ENCODE measurements around the gene ZNF467. TPM values are rescaled to one million over a fixed set of nuclear protein-coding genes. Genes with fewer than 3 reads are reported as not detected.

ZNF467 gene
- total RNA-seq, 1 donor from 2014 or later: 1.4 TPM

- no peak overlapping the region for H3K27ac Mint-ChIP-seq (ENCODE audit: unreplicated experiment)
- peaks cover 6% of the 10 kb centered on the region for H3K27me3 Mint-ChIP-seq (ENCODE audit: unreplicated experiment)
- H3K9me3 Mint-ChIP-seq (ENCODE audit: unreplicated experiment): peaks cover 6% of the 10 kb centered on the region
- no peak for TF ChIP-seq CTCF (IDR thresholded peaks at IDR 0.05; ENCODE audit: partially characterized antibody, unreplicated experiment)
- no peak for DNase-seq
- no peak overlapping the region for H3K4me3 Mint-ChIP-seq (ENCODE audit: unreplicated experiment)
- no peaks in the 10 kb centered on the region for H3K36me3 Mint-ChIP-seq (ENCODE audit: unreplicated experiment)
- no peaks in the 10 kb centered on the region for H3K4me1 Mint-ChIP-seq (ENCODE audit: low read depth, unreplicated experiment)
These were observed 10.2 kb upstream of the ZNF467 start for GRCh38 chr7:149783386-149784250.

GRCh38 chr7:149782682-149783345 lies 9.4 kb upstream of the ZNF467 start:
- no peak for DNase-seq
- peaks cover 3% of the 10 kb centered on the region for H3K9me3 Mint-ChIP-seq (ENCODE audit: unreplicated experiment)
- peaks cover 3% of the 10 kb centered on the region for H3K27me3 Mint-ChIP-seq (ENCODE audit: unreplicated experiment)
- TF ChIP-seq CTCF (IDR thresholded peaks at IDR 0.05; ENCODE audit: partially characterized antibody, unreplicated experiment): no peak
- no peak overlapping the region for H3K27ac Mint-ChIP-seq (ENCODE audit: unreplicated experiment)
- no peaks in the 10 kb centered on the region for H3K4me1 Mint-ChIP-seq (ENCODE audit: low read depth, unreplicated experiment)
- no peaks in the 10 kb centered on the region for H3K36me3 Mint-ChIP-seq (ENCODE audit: unreplicated experiment)
- H3K4me3 Mint-ChIP-seq (ENCODE audit: unreplicated experiment): no peak overlapping the region

- Mint-ChIP-seq H3K4me1 (ENCODE audit: low read depth, unreplicated experiment) (no peaks in the 10 kb centered on the region), H3K27ac (ENCODE audit: unreplicated experiment) (no peak overlapping the region), H3K4me3 (ENCODE audit: unreplicated experiment) (no peak overlapping the region), H3K27me3 (ENCODE audit: unreplicated experiment) (peaks cover 3% of the 10 kb centered on the region), H3K36me3 (ENCODE audit: unreplicated experiment) (no peaks in the 10 kb centered on the region), H3K9me3 (ENCODE audit: unreplicated experiment) (peaks cover 3% of the 10 kb centered on the region)
- DNase-seq: no peak
- TF ChIP-seq CTCF (IDR thresholded peaks at IDR 0.05; ENCODE audit: partially characterized antibody, unreplicated experiment): no peak
These were observed 8.5 kb upstream of the ZNF467 start for GRCh38 chr7:149781921-149782320.

GRCh38 chr7:149780636-149781419 lies 7.4 kb upstream of the ZNF467 start:
- Mint-ChIP-seq H3K9me3 (ENCODE audit: unreplicated experiment) (peaks cover 3% of the 10 kb centered on the region), H3K27ac (ENCODE audit: unreplicated experiment) (no peak overlapping the region), H3K4me3 (ENCODE audit: unreplicated experiment) (no peak overlapping the region), H3K36me3 (ENCODE audit: unreplicated experiment) (no peaks in the 10 kb centered on the region), H3K4me1 (ENCODE audit: low read depth, unreplicated experiment) (no peaks in the 10 kb centered on the region), H3K27me3 (ENCODE audit: unreplicated experiment) (peaks cover 1% of the 10 kb centered on the region)
- no peak for TF ChIP-seq CTCF (IDR thresholded peaks at IDR 0.05; ENCODE audit: partially characterized antibody, unreplicated experiment)
- no peak for DNase-seq
